ENCODE measurements around the gene MPP2.

DNA sequence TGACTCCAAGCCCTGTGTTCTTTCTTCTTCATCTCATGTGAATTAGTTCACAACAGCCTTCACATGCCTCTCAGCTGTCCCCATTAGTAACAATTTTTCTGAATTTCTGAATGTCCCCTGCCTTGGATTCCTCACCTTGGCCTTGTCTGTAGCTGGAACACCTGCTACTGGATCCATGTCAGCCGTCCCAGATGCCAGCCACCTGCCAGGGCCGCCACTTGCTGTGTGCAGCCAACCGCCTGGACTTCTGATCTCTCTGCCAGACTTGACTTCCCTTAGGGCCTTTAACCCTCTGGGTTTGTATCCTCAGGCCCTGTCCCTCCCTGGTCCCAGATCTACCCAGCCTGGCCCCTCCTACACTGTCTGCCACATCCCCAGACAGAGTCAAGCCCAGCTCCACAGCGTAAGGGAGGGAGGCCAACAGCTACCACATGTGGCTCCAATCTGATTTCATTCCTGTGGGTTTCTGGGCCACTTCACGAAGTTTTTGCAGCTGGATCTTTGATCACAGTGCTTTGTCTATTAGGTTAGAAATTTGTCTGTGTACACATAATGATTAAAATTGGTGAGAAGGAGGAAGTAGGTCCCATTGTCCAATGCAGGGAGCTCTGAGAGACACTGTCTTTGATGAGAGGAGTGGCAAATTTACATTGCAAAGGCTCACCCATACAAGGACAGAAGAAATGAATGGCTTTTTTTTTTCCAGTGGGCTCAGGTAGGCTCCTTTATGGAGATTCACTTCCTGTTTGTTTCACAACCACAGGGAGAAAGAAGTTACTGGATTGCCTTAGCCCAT lies 15.3 kb downstream of the MPP2 start:
- TF ChIP-seq EP300 (IDR thresholded peaks at IDR 0.05) (no peak), POLR2AphosphoS5 (IDR thresholded peaks at IDR 0.05) (no peak), POLR2A (IDR thresholded peaks at IDR 0.05) (no peak)
- TF ChIP-seq, protein P1, sequence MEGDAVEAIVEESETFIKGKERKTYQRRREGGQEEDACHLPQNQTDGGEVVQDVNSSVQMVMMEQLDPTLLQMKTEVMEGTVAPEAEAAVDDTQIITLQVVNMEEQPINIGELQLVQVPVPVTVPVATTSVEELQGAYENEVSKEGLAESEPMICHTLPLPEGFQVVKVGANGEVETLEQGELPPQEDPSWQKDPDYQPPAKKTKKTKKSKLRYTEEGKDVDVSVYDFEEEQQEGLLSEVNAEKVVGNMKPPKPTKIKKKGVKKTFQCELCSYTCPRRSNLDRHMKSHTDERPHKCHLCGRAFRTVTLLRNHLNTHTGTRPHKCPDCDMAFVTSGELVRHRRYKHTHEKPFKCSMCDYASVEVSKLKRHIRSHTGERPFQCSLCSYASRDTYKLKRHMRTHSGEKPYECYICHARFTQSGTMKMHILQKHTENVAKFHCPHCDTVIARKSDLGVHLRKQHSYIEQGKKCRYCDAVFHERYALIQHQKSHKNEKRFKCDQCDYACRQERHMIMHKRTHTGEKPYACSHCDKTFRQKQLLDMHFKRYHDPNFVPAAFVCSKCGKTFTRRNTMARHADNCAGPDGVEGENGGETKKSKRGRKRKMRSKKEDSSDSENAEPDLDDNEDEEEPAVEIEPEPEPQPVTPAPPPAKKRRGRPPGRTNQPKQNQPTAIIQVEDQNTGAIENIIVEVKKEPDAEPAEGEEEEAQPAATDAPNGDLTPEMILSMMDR (IDR thresholded peaks at IDR 0.05) = no peak

Measured in stomach (tissue), 4 donors.